GM12801 (cell line): ENCODE data around the gene ACSS1.

ENCODE experiments used
- CTCF ChIP-seq: IDR thresholded peaks from one replicate; pipeline ENCODE4 v1.5.1; 2011; ENCODE audit warnings: control low read depth; ENCODE audit not compliant: insufficient read length; ENCODE audit errors: extremely low read depth

ACSS1 gene

DNA sequence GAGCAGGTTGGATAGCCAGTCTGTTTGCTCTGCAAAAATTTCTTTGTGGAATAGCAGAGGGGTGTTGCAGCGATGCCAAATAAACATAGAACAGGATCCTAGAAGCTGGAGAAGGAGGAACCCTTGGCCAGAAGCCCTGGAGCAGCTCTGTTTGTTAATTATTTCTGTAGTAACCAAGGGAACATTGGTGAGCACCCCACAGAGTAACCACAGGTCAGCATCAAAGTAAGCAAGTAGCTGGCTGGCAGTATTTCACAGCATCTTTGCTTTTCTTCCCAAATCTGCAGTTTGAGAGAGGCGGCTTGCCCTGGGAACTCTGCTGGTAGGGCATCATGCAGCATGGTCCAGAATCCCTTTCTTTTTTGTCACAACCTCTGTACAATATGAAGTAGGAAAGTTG, 52.7 kb downstream of the ACSS1 start:
- no peak for TF ChIP-seq CTCF

DNA sequence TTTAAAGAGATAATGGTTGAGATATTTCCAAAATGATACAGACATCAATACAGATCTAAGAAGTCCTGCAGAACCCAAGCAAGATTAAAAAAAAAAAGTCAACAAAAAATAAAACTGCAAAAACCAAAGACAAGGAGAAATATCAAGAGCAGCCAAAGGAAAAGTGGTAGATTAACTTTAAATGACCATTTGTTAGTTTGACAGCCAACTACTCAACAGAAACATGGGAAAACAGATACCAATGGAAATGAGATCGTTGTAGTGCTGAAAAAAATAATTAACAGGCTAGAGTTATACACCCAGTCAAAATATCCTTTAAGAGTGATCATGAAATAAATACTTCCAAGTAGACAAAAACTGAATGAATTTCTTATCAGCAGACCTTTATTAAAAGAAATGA, 54.9 kb downstream of the ACSS1 start:
- TF ChIP-seq CTCF = no peak

DNA sequence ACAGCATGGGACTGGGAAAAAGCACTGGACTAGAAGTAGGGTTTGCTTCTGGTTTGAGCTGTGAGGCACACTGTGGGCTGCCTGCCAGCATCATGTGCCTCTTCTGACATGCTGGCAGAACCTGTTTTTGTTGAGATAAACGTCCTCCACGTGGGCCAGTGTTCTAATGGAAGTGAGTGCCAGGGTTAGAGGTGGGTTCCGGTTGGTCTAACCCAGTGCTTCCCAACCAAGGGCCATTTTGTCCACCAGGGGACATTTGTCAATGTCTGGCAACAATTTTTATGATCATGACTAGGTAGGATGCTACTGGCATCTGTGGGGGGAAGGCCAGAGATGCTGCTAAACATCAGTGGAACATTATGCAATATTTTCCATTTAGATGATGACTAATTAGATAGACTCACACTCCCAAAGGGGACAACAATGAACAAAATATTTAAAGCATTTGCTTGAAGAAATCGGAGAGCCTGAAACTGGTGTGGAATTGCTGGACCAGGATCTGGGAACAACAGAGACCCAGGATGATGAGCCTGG, 57.6 kb downstream of the ACSS1 start:
- no peak for TF ChIP-seq CTCF

DNA sequence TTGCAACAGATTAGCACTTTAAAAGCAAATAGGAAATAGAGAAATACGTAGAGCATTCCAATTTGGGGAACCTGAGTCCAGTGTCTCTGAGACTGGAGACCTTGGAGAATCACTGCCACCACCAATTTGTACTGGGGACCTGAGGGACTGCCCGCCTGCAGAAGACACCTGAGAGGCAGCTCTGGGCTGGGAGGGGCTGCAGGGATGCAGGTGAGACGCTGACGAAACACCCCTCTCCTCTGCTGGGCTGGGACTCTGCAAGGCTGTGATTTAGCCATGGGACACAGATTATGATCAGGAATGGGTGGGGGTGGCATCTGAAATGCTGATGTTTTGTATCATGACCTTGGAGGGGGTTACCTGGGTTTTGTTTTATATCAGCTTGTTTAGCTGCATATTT, 58.4 kb downstream of the ACSS1 start:
- TF ChIP-seq CTCF = no peak

- no peak for TF ChIP-seq CTCF
These were observed 59.1 kb downstream of the ACSS1 start for GRCh38 chr20:24998631-24999445.

DNA sequence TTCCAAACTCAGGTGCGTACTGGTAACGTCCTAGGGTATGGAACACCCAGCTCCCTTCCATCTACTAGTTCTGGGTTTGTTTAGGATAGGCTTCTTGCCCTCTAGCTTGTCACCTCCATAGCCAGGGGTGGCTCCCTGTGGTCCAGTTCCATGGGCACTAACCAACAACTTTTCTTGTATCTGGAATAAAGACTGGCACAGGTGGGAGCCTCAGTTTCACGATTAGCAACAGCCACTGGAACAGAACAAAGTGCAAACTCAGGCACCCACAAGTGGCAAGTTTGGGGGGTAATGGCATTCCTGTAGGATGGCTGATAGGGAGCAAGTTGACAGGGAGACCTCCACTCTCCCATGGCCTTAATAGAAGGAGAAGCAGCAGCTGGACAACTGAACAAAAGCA, 59.8 kb downstream of the ACSS1 start:
- TF ChIP-seq CTCF = no peak

GRCh38 chr20:24996449-24997377, 61.2 kb downstream of the ACSS1 start:
- TF ChIP-seq CTCF = no peak
